WTC11 (cell line): ENCODE results near the gene CDYL. TPM values are rescaled to one million over a fixed set of nuclear protein-coding genes. Genes with fewer than 3 reads are reported as not detected.
A peak's percentile ranks its signal among the peaks of the same experiment; 100 is the strongest.

Source experiments
- ATAC-seq: fragments of 200-7000 bp; cut with Tn5 transposase; 2 replicates; pipeline ENCODE4 v1.10.0; 2021; ENCODE audit warnings: mild to moderate bottlenecking, moderate library complexity
- CTCF ChIA-PET: fragments of 300-600 bp; sonication (Branson Sonifier 250); formaldehyde crosslinking; loops from one replicate; lab custom pipeline; 2021; ENCODE audit warnings: antibody characterized with exemption; lab: Charles Lee
- POLR2A ChIA-PET: fragments of 350-600 bp; sonication (Branson Sonifier 250); formaldehyde crosslinking; loops from one replicate; lab custom pipeline; 2021; ENCODE audit warnings: antibody characterized with exemption; lab: Charles Lee
- DNase-seq: peaks from one replicate; pipeline ENCODE4 v3.0.0; 2021; ENCODE audit warnings: low spot score
- H3K27ac Mint-ChIP-seq: 2 replicates; pipeline ENCODE4 v1.8.0; 2021; ENCODE audit warnings: mixed read lengths
- H3K27me3 Mint-ChIP-seq: 2 replicates; pipeline ENCODE4 v1.8.0; 2021; ENCODE audit warnings: low read depth, mild to moderate bottlenecking, moderate library complexity, mixed read lengths
- H3K36me3 Mint-ChIP-seq: 2 replicates; pipeline ENCODE4 v1.8.0; 2021; ENCODE audit warnings: mixed read lengths
- H3K4me1 Mint-ChIP-seq: 2 replicates; pipeline ENCODE4 v1.8.0; 2022; ENCODE audit warnings: mixed read lengths
- H3K4me3 Mint-ChIP-seq: 2 replicates; pipeline ENCODE4 v1.8.0; 2021; ENCODE audit warnings: mild to moderate bottlenecking, moderate library complexity, mixed read lengths
- H3K9me3 Mint-ChIP-seq: 2 replicates; pipeline ENCODE4 v1.8.0; 2021; ENCODE audit warnings: mixed read lengths
- E2F1 ChIP-seq: sonication (generic); formaldehyde crosslinking; IDR thresholded peaks from 2 replicates; pipeline ENCODE4 v1.8.0; 2022; ENCODE audit warnings: mild to moderate bottlenecking, missing genetic modification reagents
- ELF4 ChIP-seq: sonication (generic); formaldehyde crosslinking; IDR thresholded peaks from 2 replicates; pipeline ENCODE4 v1.8.1; 2022; ENCODE audit warnings: low read depth, mild to moderate bottlenecking, moderate library complexity, missing genetic modification reagents
- FOXJ3 ChIP-seq: sonication (generic); formaldehyde crosslinking; IDR thresholded peaks from 2 replicates; pipeline ENCODE4 v1.9.0; 2021; ENCODE audit warnings: missing genetic modification reagents, mild to moderate bottlenecking, borderline replicate concordance
- GABPB1 ChIP-seq: sonication (generic); formaldehyde crosslinking; IDR thresholded peaks from 2 replicates; pipeline ENCODE4 v1.8.1; 2023; ENCODE audit warnings: mild to moderate bottlenecking, missing genetic modification reagents
- GTF2I ChIP-seq: fragments of 250-450 bp; sonication (Bioruptor Pico); conservative IDR thresholded peaks from 2 replicates; pipeline ENCODE4 v1.4.0; 2021; ENCODE audit warnings: mild to moderate bottlenecking
- HMGA2 ChIP-seq: fragments of 250-450 bp; sonication (Bioruptor Pico); IDR thresholded peaks from 2 replicates; pipeline ENCODE4 v1.4.0; 2021; ENCODE audit warnings: mild to moderate bottlenecking, moderate library complexity
- MLX ChIP-seq: sonication (generic); formaldehyde crosslinking; IDR thresholded peaks from 2 replicates; pipeline ENCODE4 v1.8.1; 2023; ENCODE audit warnings: mild to moderate bottlenecking, missing genetic modification reagents, moderate library complexity
- NFE2L1 ChIP-seq: sonication (generic); formaldehyde crosslinking; IDR thresholded peaks from 2 replicates; pipeline ENCODE4 v1.8.1; 2023; ENCODE audit warnings: missing genetic modification reagents
- NR1H2 ChIP-seq: sonication (generic); formaldehyde crosslinking; IDR thresholded peaks from 2 replicates; pipeline ENCODE4 v1.9.0; 2021; ENCODE audit warnings: mild to moderate bottlenecking, moderate library complexity, missing genetic modification reagents
- PRRX2 ChIP-seq: fragments of 250-450 bp; sonication (Bioruptor Pico); IDR thresholded peaks from 2 replicates; pipeline ENCODE4 v1.8.0; 2021; ENCODE audit warnings: mild to moderate bottlenecking
- SP1 ChIP-seq: sonication (generic); formaldehyde crosslinking; conservative IDR thresholded peaks from 2 replicates; pipeline ENCODE4 v1.8.1; 2022; ENCODE audit warnings: missing genetic modification reagents
- STAT6 ChIP-seq: sonication (generic); formaldehyde crosslinking; conservative IDR thresholded peaks from 2 replicates; pipeline ENCODE4 v1.8.1; 2023; ENCODE audit warnings: mild to moderate bottlenecking, low read depth, missing genetic modification reagents, moderate library complexity
- USF1 ChIP-seq: sonication (generic); formaldehyde crosslinking; IDR thresholded peaks from 2 replicates; pipeline ENCODE4 v1.8.0; 2022; ENCODE audit warnings: mild to moderate bottlenecking, missing genetic modification reagents
- USF2 ChIP-seq: sonication (generic); formaldehyde crosslinking; IDR thresholded peaks from 2 replicates; pipeline ENCODE4 v1.8.1; 2023; ENCODE audit warnings: mild to moderate bottlenecking, missing genetic modification reagents, moderate library complexity
- ZNF121 ChIP-seq: sonication (generic); formaldehyde crosslinking; IDR thresholded peaks from 2 replicates; pipeline ENCODE4 v1.8.0; 2023; ENCODE audit warnings: missing genetic modification reagents
- ZNF281 ChIP-seq: sonication (generic); formaldehyde crosslinking; IDR thresholded peaks from 2 replicates; pipeline ENCODE4 v1.8.0; 2023; ENCODE audit warnings: mild to moderate bottlenecking, missing genetic modification reagents
- ZSCAN18 ChIP-seq: fragments of 250-450 bp; sonication (Bioruptor Pico); IDR thresholded peaks from 2 replicates; pipeline ENCODE4 v2.1.2; 2022; ENCODE audit warnings: mild to moderate bottlenecking, moderate library complexity
- total RNA-seq: library from RNA; stranded (reverse); gene quantifications from 3 replicates; pipeline ENCODE4 v1.2.3, GENCODE V29; 2021

The CDYL gene
- total RNA-seq, 1 experiment from 2014 or later: 92.0 TPM

GRCh38 chr6:4909063-4909706, 133.0 kb downstream of the CDYL start (continued):
- no peak for TF ChIP-seq ZNF281 (CRISPR knock-in tag)
- no peak for TF ChIP-seq ELF4 (CRISPR knock-in tag)

GRCh38 chr6:4910037-4910760, 134.0 kb downstream of the CDYL start:
- peak overlapping the region; percentile 31 for H3K27ac Mint-ChIP-seq

GRCh38 chr6:4912559-4912958, 136.4 kb downstream of the CDYL start:
- Mint-ChIP-seq H3K27me3 (no peaks in the 10 kb centered on the region), H3K27ac (peak overlapping the region; percentile 12), H3K4me1 (peaks cover 78% of the 10 kb centered on the region), H3K4me3 (no peak overlapping the region), H3K9me3 (no peaks in the 10 kb centered on the region), H3K36me3 (peaks cover 8% of the 10 kb centered on the region; the same call in 1 of the 2 replicates)
- DNase-seq (no peak), ATAC-seq (peak; percentile 66)
- CTCF ChIA-PET: interaction anchor here (0.7 to 1.9 kb wide), 5 partner anchors 9 to 101 kb away, joined by 3 to 5 read pairs (median 4); no protein-coding TSS in a partner anchor
- POLR2A ChIA-PET: no interaction called here
- no peak for TF ChIP-seq USF2
- TF ChIP-seq E2F1: no peak
- no peak for TF ChIP-seq USF1 (CRISPR knock-in tag)
- TF ChIP-seq PRRX2: no peak
- TF ChIP-seq FOXJ3 (CRISPR knock-in tag): no peak
- no peak for TF ChIP-seq ELF4 (CRISPR knock-in tag)
- TF ChIP-seq GTF2I: no peak
- TF ChIP-seq SP1 (CRISPR knock-in tag): no peak
- TF ChIP-seq MLX: no peak
- no peak for TF ChIP-seq STAT6 (CRISPR knock-in tag)
- no peak for TF ChIP-seq ZNF121 (CRISPR knock-in tag)

More at GRCh38 chr6:4910037-4910760, 134.0 kb downstream of the CDYL start:
- no peak for ATAC-seq
- peaks cover 8% of the 10 kb centered on the region for H3K36me3 Mint-ChIP-seq
- no peak for DNase-seq
- POLR2A ChIA-PET: no interaction called here
- CTCF ChIA-PET: no interaction called here
- H3K9me3 Mint-ChIP-seq: no peaks in the 10 kb centered on the region
- no peak for TF ChIP-seq ZNF121 (CRISPR knock-in tag)
- no peak for TF ChIP-seq NR1H2 (CRISPR knock-in tag)
- no peak for TF ChIP-seq HMGA2
- TF ChIP-seq NFE2L1: no peak
- TF ChIP-seq ZSCAN18 (CRISPR knock-in tag): no peak
- no peak for TF ChIP-seq GABPB1 (CRISPR knock-in tag)
- TF ChIP-seq USF2: no peak
- peaks cover 79% of the 10 kb centered on the region for H3K4me1 Mint-ChIP-seq
- no peaks in the 10 kb centered on the region for H3K27me3 Mint-ChIP-seq
- no peak overlapping the region for H3K4me3 Mint-ChIP-seq
